IPS-20b (cell line): ENCODE data around the gene MAPK7.
"Not testable (repeated sequence)": the region's sequence is repeated elsewhere in the genome, so short reads cannot be mapped to it uniquely, and the experiment has no call there.

ENCODE experiments used
- H3K27ac ChIP-seq: one replicate; pipeline ENCODE4 v1.5.1; 2013; ENCODE audit warnings: low read length
- H3K27me3 ChIP-seq: 2 replicates; pipeline ENCODE4 v1.6.1; 2013; ENCODE audit warnings: mild to moderate bottlenecking, low read length, inconsistent platforms; ENCODE audit not compliant: insufficient read depth
- H3K36me3 ChIP-seq: 2 replicates; pipeline ENCODE4 v1.6.1; 2013; ENCODE audit warnings: low read depth, mild to moderate bottlenecking, inconsistent platforms, low read length, moderate library complexity; ENCODE audit not compliant: insufficient read depth
- H3K4me1 ChIP-seq: 2 replicates; pipeline ENCODE4 v1.6.1; 2013; ENCODE audit warnings: mild to moderate bottlenecking, control low read depth, inconsistent platforms, low read length, moderate library complexity; ENCODE audit not compliant: insufficient read depth
- H3K4me3 ChIP-seq: 2 replicates; pipeline ENCODE4 v1.5.1; 2013; ENCODE audit warnings: mild to moderate bottlenecking, low read length, inconsistent platforms
- H3K9ac ChIP-seq: 2 replicates; pipeline ENCODE4 v1.6.1; 2013; ENCODE audit warnings: low read depth, mild to moderate bottlenecking, inconsistent platforms, low read length, moderate library complexity
- H3K9me3 ChIP-seq: 2 replicates; pipeline ENCODE4 v1.6.1; 2013; ENCODE audit warnings: mild to moderate bottlenecking, low read depth, low read length, inconsistent platforms; ENCODE audit not compliant: insufficient read depth

MAPK7 gene

DNA sequence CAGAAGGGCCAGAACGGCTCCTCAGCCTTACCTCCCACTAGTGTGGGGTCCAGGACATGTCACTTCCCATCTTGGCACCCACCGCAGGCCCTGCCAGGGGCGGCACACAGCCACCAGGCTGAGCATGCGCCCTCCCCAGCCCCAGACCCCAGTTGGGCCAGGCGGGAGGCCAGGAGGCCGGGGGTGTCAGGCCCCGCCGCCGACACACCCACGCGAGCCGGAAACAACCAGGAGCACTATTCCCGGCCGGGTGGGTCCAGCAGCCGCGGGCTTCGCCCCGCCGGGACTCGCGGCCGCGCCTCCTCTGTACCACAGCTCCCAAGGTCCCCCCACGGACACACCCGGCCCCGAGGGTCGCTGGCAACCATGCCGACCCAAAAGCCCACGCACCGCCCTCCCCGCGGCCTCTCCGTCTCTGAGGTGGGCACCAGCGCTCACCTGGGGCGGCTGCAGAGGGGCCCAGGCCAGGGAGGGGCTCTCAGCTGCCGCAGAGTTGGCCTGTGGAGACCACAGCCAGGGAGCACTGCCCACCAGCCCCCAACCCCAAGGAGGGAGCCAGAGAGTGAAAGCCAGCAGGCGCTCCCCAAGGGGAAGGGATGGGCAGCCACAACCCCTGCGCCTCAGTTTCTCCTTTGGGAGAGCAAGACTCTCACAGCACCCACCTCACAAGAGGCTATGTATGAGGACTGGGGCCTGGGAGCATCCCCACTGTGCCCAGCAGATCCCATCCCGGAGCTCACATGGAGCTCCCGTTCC, 33.8 kb upstream of the MAPK7 start:
- no peak overlapping the region for H3K4me3 ChIP-seq
- H3K9ac ChIP-seq, result no peak overlapping the region
- peaks cover 7% of the 10 kb centered on the region for H3K4me1 ChIP-seq
- no peak overlapping the region for H3K27ac ChIP-seq
- no peaks in the 10 kb centered on the region; the same call in 1 of the 2 replicates for H3K36me3 ChIP-seq
- no peaks in the 10 kb centered on the region for H3K9me3 ChIP-seq
- no peaks in the 10 kb centered on the region for H3K27me3 ChIP-seq

DNA sequence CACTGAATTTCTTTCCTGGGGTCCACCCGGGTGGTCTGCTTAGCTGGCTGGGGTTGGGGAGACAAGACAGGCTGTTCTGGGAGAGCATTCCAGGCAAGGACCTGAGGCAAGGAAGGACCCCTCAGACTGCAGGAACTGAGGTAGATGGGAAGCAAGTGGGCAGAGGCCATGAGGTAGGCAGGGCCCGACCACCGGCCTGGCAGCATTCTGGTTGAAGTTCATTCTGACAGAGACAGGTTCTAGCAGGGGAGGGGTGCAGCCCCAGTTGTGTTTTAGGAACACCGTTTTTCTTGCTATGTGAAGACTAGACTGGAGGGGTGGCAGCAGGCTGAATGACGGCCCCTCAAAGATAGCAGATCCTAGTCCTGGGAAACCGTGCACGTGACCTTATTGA, 33.2 kb upstream of the MAPK7 start:
- Histone ChIP-seq H3K9ac (no peak overlapping the region), H3K27me3 (no peaks in the 10 kb centered on the region), H3K9me3 (no peaks in the 10 kb centered on the region), H3K36me3 (no peaks in the 10 kb centered on the region; the same call in 1 of the 2 replicates), H3K4me3 (no peak overlapping the region), H3K4me1 (peaks cover 4% of the 10 kb centered on the region; the same call in 1 of the 2 replicates), H3K27ac (no peak overlapping the region)

DNA sequence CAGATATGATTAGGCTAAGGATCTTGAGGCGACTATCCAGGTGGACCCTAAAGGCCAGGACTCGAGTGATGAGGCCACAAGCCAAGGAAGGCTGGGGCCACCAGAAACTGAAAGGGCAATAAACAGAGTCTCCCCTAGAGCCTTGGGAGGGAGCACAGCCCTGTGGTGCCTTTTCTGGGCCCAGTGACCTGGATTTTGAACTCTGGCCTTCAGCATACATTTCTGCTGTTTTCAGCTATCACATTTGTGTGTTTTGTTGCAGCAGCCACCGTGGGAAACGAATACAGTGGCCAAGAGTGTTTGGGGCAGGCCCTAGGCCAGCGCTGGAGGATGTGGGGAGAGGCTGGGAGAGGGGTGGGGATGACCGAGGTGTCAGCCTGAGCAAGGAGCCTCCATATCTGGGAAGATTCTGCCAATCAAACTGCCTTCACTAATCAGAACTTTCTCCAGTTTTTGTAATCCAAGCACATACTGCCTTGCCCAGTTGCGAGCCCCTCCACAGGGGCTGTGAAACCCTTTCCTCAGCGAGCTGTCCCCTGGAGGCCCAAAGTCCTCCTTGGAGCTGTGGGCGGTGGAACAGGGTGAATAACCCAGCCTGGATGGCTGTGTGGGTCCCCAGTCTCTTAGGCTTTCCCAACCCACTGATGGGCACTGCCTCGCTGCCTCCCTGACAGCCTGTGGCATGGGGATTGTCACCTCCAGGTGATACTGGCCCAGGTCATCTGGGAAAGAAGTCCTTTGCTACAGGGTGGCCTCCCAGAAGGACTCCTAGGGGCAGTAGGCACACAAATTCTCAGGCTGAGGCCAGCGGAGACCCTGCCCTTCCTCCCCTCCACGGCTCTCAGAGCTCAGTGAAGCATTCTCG, 32.6 kb upstream of the MAPK7 start:
- Histone ChIP-seq H3K4me1 (peaks cover 4% of the 10 kb centered on the region; the same call in 1 of the 2 replicates), H3K27me3 (no peaks in the 10 kb centered on the region), H3K9ac (no peak overlapping the region), H3K4me3 (no peak overlapping the region), H3K27ac (no peak overlapping the region), H3K36me3 (no peaks in the 10 kb centered on the region; the same call in 1 of the 2 replicates), H3K9me3 (no peaks in the 10 kb centered on the region)

DNA sequence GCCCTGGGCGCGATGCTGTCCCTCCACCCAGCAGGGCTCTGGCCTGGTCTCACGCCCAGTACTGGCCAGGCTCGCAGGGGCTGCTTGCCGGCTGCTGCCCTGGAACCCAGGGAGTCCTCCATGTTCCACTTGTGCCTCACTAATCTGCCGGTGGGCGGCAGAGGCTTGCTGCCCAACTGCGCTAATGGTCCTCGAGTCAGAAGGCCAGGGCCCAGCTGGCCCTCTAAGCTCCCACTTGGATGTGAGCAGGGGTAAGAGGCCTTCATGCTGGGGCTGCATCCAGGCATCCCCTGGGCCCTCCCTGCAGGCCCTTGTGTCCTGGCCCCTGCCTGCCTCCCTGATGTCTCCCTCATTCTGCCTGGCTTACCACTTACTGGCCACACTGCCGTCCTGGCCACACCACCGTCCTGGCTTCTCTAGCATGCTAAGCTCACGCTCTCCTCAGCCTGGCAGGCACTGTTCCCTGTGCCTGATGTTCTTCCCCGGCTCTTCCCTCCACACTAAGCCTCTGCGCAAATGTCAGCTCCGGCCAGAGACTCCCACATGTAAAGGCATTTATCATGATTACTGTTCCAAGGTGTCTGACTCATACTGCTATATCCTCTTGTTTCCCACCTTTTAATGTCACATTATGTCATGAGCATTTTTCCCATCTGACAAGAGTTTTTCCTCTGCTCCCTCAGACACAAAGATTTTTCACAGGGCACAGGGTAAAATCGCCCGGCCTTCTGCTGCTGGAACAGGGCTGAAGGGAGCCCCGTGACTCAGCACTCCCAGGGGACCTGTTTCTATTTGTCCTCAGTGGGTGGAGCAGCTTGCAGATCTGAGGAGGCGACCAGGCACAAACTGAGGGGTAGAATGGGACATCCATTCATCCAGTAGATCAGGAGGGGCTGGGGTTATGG, 31.7 kb upstream of the MAPK7 start:
- Histone ChIP-seq H3K27ac (no peak overlapping the region), H3K36me3 (no peaks in the 10 kb centered on the region; the same call in 1 of the 2 replicates), H3K9ac (no peak overlapping the region), H3K9me3 (no peaks in the 10 kb centered on the region), H3K4me1 (peaks cover 4% of the 10 kb centered on the region; the same call in 1 of the 2 replicates), H3K4me3 (no peak overlapping the region), H3K27me3 (no peaks in the 10 kb centered on the region)

DNA sequence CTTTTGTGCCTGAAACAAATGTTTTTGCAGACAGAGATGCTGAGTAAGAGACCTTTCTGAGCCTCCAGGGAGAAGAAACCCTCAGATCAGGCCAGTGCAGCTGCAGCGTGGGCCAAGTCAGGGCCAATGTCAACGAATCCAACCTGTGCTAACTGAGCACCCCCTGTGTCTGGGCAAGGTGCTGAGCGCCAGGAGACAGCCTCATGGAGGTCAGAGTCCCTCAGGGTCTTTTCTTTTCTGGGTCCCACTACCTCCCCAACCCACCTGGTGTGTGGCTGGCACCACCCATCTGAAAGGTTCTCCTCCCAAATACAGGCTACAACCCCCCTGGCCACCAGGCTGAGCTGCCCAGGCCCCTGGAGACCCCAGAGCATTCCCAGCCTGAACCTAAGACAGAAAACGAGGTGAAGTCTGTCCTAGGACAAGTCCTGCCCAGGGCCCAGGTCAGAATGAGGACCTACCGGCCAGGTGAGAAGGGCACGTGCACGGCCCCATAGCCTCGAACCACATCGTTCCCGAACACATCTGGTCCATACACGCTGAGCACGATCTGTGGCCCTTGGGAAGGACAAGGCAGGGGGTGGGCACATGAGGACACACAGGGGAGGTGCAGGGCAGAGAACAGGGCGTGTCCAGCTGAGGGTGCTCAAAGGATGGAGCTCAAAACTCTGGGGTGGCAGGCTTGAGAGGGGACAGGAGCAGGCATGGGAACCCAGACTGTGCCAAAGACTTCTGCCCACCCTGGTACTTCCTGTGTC, 30.8 kb upstream of the MAPK7 start:
- Histone ChIP-seq H3K4me1 (no peaks in the 10 kb centered on the region), H3K27me3 (no peaks in the 10 kb centered on the region), H3K27ac (no peak overlapping the region), H3K9ac (no peak overlapping the region), H3K4me3 (no peak overlapping the region), H3K36me3 (no peaks in the 10 kb centered on the region; the same call in 1 of the 2 replicates), H3K9me3 (no peaks in the 10 kb centered on the region)

DNA sequence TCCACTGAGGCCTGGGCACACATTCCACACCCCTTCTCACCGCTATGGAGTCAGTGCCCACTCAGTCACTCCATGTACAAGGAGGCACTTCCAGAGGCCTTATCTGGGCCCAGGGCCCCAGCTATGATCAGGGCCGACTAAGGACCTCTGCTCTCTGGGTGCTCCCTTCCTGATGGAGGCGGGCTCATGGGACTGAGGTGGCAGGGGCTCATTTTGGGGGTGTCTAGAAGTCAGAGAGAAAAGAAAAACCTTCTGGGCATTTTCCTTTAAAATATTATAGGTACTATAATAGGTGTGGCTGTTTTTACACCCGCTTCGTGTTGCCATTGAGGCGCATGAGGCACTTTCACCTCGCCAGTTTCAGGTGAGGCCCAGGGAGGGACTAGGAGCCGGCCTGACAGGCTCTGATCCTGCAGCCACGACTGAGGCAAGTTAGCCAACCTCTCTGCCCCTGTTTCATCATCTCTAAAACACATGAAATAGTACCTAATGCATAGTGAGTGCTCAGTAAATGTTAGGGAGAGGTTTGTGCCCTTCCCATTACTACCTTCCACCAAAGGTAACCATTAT, 30.1 kb upstream of the MAPK7 start:
- H3K4me1 ChIP-seq, result no peaks in the 10 kb centered on the region
- H3K4me3 ChIP-seq, result no peak overlapping the region
- no peaks in the 10 kb centered on the region for H3K27me3 ChIP-seq
- H3K27ac ChIP-seq, result no peak overlapping the region
- no peak overlapping the region for H3K9ac ChIP-seq
- H3K9me3 ChIP-seq, result no peaks in the 10 kb centered on the region
- H3K36me3 ChIP-seq, result no peaks in the 10 kb centered on the region; the same call in 1 of the 2 replicates

DNA sequence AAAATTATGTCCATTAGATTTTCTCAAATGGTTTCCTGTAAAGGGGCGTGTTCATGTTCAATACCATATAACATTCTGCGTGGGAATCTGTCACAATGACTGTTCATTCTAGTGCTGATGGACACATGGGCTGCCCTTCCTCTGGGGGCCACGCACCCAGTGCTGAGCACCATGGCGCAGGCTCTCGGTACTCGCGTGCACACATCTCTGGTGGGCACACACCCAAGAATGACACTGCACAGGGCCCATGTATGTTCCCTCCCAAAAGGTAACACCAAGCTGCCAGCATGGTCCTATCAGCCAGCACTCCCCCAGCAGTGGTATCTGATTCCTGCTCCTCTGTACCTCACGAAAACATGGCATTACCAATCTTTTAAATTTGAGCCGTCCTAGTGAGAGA, 29.5 kb upstream of the MAPK7 start:
- Histone ChIP-seq H3K36me3 (no peaks in the 10 kb centered on the region; the same call in 1 of the 2 replicates), H3K4me1 (no peaks in the 10 kb centered on the region), H3K9me3 (no peaks in the 10 kb centered on the region), H3K4me3 (no peak overlapping the region), H3K27ac (no peak overlapping the region), H3K9ac (no peak overlapping the region), H3K27me3 (no peaks in the 10 kb centered on the region)

DNA sequence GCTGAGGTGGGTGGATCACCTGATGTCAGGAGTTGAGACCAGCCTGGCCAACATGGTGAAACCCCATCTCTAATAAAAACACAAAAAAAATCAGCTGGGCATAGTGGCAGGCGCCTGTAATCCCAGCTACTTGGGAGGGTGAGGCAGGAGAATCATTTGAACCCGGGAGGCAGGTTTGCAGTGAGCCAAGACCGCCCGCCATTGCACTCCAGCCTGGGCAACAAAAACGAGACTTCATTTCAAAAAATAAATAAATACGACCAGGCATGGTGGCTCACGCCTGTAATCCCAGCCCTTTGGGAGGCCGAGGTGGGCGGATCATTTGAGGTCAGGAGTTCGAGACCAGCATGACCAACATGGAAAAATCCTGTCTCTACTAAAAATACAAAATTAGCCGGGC, 24.9 kb upstream of the MAPK7 start:
- not testable (repeated sequence) for H3K9ac ChIP-seq, H3K4me1 ChIP-seq, H3K4me3 ChIP-seq, H3K27ac ChIP-seq, H3K9me3 ChIP-seq, H3K27me3 ChIP-seq
- peaks cover 21% of the 10 kb centered on the region for H3K36me3 ChIP-seq

DNA sequence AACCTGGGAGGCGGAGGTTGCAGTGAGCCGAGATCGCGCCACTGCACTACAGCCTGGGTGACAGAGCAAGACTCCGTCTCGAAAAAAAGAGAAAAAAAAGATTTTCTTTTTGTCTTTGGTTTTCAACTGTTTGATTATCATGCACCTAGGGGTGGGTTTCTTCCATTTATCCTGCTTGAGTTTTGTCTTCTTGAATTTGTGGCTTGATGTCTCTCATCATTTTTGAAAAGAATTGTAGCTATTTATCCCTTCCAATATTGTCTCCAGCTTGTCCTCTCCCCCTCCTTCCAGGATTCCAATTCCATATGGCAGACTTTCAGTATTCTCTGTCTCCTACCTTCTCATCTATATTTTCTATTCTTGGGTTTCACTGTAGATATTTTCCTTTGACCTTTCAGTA, 23.6 kb upstream of the MAPK7 start:
- H3K27ac ChIP-seq, result no peak overlapping the region
- H3K9ac ChIP-seq, result no peak overlapping the region
- H3K36me3 ChIP-seq, result peaks cover 27% of the 10 kb centered on the region
- no peak overlapping the region for H3K4me3 ChIP-seq
- H3K4me1 ChIP-seq, result no peaks in the 10 kb centered on the region
- no peaks in the 10 kb centered on the region for H3K9me3 ChIP-seq
- H3K27me3 ChIP-seq, result no peaks in the 10 kb centered on the region

DNA sequence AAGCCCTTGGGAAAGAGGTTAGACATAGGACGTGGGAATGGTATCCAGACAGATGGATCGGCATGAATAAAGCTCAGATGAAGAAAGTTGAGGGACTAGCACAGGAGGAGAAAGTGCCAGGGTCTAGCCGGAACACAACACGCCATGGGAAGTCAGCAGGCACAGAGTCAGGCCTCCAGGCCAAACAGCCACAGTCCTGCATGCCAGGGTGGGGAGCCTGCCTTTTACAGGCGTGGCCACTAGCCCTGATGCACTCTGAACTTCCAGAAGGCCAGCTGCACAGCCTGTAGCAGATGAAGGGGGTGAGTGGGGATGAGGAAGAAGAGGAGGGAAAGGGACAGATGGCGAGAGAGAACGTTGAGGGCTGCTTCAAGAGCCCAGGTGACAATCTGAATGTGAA, 20.9 kb upstream of the MAPK7 start:
- Histone ChIP-seq H3K4me1 (no peaks in the 10 kb centered on the region), H3K36me3 (peaks cover 30% of the 10 kb centered on the region), H3K4me3 (no peak overlapping the region), H3K9me3 (no peaks in the 10 kb centered on the region), H3K9ac (no peak overlapping the region), H3K27ac (no peak overlapping the region), H3K27me3 (no peaks in the 10 kb centered on the region)
